ENCODE results near the gene FMN1.

GRCh38 chr15:33001926-33002325 lies 192.6 kb downstream of the FMN1 start:
- no peak for TF ChIP-seq REST (IDR thresholded peaks at IDR 0.05; ENCODE audit: low read depth)
- no peak for TF ChIP-seq YY1 (IDR thresholded peaks at IDR 0.05; ENCODE audit: low read depth)

Data from Ishikawa (cell line).